ENCODE data around the gene HS6ST3.

The HS6ST3 gene

DNA sequence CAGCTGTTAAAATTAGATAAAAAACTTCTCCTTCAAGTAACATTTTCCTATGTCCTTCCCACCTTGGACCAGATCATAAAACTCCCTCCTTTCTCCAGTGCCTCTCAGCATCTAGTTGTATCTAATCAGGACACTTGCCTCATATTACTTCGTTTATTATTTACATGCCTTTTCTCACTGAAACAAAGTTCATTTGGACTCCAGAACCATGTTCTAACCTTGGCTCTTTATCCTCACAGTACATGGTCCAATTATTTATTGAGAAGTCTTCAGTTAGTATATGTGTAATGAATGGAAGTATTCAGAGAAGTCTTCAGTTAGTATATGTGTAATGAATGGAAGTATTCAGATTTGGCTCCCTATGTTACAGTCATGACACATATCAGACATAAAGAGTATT, 561.7 kb downstream of the HS6ST3 start:
- DNase-seq (ENCODE audit: low read depth, low spot score) = no peak

DNA sequence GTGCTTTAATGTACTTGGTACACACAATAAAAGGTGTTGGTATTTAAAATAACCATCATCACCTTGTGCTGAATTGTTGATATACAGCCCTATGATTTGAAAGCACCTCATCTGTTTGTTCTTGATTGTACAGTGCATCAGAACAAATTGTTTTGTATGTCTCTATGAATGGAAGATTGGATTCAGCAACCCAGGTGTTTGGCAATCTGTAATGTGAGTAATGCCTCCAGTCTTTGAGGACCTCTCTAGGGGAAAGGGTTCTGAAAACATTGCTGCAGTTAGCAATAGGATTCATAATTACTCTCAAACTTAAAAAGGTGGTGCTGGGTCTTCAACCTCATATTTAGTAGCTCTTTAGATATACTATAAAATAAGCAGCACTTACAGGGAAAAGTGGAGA, 562.6 kb downstream of the HS6ST3 start:
- DNase-seq (ENCODE audit: low read depth, low spot score) = no peak

DNA sequence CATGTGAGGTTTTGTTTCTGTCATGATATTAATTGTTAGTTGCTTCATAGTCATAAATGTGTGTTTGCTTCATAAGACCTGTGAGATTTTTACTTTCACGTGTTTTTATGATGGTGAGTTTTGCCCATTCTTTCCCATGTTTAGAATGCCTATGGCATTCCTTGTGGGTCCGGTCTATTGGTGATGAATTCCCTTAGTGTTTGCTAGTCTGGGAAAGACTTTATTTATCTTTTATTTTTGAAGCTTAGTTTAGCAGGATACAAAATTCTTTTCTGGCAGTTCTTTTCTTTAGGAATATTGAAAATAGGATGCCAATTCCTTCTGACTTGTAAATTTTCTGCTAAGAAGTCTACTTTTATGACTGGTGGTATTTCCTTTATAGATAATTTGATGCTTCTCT, 571.7 kb downstream of the HS6ST3 start:
- DNase-seq (ENCODE audit: low read depth, low spot score) = no peak

DNA sequence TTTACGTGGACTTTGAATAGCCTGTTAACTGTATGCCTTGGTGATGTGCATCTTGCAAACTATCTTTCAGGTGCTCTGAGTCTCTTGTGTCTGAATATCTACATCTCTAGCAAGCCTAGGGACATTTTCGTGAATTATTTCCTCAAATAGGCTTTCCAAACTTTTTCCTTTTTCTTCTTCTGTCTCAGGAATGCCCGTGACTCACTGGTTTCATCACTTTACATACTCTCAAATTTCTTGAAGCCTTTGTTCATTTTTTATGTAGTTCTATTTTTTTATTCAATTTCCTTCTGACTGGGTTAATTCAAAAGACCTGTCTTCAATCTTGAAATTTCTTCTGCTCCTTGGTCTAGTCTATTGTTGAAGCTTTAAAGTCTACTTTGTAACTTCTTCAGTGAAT, 572.1 kb downstream of the HS6ST3 start:
- DNase-seq (ENCODE audit: low read depth, low spot score) = no peak

DNA sequence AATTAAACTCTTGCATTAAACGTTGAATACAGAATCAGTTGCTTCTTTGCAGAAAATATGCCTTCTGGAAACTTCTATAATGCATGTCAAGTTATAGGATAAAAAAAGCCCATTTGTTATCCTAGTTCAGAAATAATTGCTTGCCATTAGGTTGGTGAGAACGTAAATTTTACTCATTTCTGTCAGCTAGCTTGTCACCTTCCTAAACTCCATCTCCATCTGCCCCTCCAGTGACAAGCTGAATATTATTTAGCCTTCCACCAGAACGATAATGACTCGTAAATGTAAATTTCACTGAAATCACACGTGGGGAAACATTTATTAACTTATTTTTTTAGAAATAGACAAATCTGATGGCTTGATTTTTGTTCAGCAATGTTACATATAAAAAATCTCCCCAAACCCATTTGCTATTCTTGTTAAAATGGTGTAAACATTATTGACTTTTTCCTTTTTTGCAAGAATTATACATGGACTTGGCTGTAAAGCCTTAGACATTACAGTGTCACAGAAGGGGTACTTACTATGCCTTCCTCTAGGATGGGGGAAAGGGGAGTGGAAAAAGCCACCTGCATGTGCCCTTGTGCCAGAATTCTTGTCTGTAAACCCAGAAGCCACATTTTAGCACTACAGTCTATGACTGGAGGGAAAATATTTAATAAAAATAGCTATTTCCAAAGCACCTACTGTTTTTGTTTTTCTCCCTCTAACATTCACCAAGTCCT, 577.5 kb downstream of the HS6ST3 start:
- no peak for DNase-seq (ENCODE audit: low read depth, low spot score)

DNA sequence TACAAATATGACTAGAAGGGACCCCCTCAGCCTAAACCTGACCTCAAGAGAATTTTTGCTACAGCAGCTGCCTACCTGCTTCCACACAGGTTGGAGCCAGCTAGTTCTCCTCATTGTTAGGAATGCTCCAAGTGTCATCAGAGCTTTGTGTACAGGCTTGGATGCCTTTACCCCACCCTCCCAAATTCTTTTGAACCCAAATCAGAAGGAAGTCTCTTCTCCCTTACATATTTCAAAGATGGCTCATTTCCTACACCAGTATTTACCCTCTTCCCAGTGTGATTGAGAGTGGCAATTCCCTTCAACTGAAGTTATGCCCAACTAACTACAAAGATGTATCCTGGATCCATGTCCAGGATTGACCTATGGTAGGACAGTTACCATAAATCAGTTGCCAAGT, 581.2 kb downstream of the HS6ST3 start:
- DNase-seq (ENCODE audit: low read depth, low spot score) = no peak

DNA sequence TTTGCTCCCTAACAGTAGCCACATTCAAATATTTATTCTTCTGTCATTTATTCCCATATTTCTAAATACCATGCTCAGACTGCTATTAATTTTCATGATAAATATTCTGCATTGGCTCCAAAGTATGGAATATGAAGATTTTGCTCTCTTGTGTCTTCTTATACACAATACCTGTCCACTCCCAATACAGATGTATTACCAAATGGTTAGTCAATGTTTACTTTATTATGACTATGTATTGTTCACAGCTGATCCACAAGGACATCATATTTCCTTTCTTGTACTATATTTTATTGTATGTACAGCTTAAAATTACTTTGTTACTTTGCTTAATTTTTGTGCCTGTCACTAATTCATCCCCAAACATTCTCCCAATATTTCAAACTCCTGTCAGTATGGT, 582.1 kb downstream of the HS6ST3 start:
- DNase-seq (ENCODE audit: low read depth, low spot score) = no peak

DNA sequence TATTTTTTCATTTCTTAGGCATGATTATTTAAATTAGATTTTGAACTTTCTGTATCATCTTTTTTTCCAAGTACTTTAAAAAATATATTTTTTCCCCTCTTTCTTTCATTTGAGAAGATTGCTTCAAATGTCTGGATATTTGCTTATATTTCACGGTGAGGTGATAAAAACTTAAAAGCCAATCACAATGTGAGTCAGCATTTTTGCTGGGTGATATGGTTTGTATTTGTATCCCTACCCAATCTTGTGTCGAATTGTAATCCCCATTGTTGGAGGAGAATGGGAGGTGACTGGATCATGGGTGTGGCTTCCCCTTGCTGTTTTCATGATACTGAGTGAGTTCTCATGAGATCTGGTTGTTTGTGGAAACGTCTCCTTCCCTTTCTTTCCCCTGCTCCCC, 583.9 kb downstream of the HS6ST3 start:
- DNase-seq (ENCODE audit: low read depth, low spot score) = no peak

DNA sequence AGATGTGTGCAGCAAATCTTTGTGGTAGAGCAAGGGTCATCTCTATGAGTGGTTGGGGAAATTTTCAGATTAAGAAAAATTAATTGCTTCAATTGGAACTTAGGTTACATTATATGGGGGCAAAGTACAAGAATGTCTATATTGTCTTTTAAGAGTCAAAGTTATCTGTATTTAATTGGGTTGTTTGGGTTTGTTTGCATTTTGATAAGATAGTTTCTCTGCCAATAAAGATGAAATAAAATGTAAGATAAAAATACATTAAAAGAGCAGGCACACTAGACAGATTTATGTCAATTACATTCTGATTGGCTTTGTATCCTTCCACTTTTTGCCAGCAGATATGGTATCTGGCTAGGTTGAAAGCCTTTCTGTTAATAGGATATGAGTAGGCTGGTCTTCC, 587.1 kb downstream of the HS6ST3 start:
- DNase-seq (ENCODE audit: low read depth, low spot score) = no peak

DNA sequence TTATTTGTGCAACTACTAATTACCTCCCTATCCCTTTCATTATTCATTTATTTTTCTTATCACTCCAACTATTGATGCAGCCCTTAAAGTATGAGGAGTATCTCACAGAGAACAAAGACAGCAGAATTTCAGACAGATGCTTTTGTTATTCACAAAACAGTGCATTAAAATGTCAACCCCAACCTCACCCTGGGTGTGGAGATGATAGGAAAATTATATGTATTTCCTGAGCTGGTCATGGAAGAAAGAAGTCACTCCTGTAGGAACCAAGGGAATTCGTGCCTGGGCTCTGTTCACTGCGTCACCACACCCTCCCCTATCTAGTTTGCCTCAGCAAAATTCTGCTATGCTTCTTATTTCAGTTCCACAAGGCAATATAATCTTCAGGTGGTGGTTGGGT, 588.9 kb downstream of the HS6ST3 start:
- no peak for DNase-seq (ENCODE audit: low read depth, low spot score)

DNA sequence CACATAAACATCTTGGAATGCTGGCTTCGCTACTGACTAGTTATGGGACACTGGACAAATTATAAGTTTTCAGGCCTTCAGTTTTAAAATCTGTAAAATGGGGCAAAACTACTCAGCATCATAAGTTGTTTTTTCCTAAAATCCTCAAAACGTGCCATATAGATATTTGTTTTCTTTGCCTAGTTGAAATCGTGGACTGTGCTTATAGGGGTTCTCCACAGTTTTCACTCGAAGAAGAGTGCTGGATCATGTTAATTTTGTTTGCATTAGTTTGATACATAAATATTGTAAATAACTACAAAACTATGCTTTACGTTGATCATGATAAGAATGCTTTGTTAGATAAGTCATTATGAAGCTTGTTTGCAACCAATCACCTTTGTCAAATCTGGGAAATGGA, 591.0 kb downstream of the HS6ST3 start:
- DNase-seq (ENCODE audit: low read depth, low spot score) = no peak

DNA sequence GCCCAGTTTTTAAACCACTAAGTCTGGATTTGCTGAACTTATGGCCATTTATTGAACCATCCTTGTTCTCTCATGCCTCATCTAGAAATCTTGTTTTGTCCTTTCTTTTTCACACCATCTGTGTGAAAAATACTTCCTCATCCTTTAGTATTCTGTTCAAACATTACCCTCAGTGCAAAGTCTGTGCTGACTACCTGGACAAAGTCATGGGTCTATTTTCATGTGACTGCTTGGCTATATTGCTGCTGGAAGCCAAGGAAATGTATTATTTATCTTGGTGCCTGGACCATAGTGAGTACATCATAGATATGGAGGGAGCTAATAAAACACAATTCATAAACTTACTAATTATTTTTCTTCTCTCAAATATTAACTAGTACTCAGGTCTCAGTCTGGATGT, 591.9 kb downstream of the HS6ST3 start:
- DNase-seq (ENCODE audit: low read depth, low spot score) = no peak

DNA sequence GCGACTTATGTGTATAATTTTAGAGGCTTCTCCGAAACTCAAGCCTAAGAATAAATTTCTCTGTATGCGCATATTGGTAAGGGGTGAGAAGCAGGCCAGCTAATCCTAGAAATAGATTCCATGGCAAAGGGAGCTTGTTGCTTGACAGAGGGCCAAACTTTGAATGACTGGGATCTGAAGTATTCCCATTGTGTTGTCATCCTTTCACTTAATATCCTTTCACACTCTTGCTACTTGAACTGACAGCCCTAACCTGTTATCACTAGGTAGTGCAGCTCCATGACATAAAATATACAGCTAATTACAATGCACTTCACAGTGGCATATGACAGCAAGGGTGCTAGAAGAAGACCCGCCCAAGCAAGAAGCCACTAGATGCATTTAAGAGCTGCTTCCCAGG, 594.6 kb downstream of the HS6ST3 start:
- DNase-seq (ENCODE audit: low read depth, low spot score) = no peak

DNA sequence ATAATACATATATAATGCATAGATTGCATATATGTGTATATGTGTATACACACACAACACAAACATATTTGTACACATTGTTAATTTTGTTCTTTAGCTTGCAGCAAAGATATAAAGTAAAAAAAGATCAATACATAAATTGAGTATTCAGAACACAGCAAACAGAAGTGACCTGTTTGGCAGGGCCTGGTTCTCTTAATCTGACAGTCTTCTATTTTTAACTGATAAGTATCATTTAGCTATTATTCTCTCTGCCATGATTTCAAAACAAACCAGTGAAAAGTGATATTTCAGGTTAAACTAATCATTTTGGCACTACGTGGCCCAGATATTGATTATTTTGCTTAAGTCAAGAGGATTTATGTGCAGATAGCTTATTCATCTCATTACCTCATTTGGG, 595.0 kb downstream of the HS6ST3 start:
- DNase-seq (ENCODE audit: low read depth, low spot score) = no peak

DNA sequence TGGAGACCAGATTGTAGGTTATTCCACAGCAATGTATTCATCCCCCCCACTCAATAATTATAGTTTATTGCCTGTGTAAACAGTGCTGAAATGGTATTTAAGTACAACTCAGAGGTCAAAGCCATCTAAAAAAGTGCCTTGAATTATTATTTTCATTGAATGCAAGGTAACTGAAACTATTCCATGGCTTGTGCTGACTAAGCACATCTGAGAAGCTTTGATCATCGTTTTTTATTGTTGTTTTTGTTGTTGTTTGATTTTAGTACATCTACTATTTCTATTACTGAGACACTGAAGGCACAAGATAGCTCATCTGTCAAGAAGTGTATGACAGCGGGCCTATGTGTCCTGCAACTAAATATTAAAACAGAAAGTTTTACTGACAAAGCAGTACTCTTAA, 596.4 kb downstream of the HS6ST3 start:
- DNase-seq (ENCODE audit: low read depth, low spot score) = no peak

DNA sequence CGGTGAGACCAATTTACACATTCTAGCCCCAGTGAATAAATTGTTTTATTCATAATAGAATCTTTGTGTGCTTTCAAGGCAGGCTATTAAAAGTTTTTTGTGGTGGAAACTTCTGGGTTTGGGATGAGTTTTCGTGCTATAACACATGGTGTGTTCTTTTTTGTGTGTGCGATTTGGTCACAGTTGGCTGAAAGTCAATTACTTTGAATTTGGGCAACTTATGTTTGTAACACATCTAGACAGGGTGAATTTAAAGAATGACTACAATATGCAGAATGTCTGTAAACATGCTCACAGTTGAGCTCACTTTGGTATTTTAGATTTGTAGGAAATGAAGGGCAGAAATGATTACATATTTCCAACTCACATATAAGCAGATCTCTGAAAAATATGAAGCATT, 597.3 kb downstream of the HS6ST3 start:
- DNase-seq (ENCODE audit: low read depth, low spot score) = no peak

DNA sequence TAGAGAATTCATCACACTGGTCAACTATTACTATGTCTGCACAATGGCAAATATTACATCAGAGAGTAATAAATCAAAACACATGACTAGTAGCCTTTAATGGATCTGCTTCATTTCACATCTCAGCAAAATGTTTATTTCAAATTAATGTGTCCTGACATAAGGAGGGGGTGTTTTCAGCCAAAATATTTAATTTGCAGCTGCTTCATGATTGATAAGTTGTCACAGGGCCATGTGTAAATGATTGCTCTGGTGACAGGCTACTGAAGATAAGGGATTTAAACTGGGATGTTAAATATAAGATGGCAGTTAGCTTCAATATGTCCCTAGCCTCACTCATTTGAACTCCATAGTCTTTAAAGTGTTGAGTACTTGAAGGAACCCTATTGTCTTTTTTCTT, 601.1 kb downstream of the HS6ST3 start:
- DNase-seq (ENCODE audit: low read depth, low spot score) = no peak

DNA sequence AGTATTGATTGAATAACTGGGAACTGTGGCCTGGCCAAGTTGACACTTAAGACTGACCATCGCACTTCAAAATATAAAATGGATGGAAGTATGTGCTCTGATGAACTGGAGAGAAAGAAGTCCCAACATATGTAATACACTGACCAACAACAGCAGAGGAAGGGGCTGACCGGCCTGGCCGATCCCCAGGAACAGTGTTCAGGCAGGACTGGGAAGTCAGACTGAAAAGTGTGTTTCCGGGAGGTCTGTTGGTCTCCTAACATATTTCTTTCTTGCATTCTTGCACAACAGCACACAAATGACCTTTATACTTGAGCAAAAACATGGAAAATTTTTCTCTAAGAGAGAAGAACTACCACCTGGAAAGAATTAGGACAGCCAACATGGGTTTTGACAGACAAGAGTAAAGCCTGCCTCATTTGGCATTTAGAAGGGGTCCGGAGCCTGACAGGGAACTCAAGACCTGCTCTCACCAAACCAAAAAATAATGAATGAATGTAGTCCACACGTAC, 606.5 kb downstream of the HS6ST3 start:
- DNase-seq (ENCODE audit: low read depth, low spot score) = no peak

DNA sequence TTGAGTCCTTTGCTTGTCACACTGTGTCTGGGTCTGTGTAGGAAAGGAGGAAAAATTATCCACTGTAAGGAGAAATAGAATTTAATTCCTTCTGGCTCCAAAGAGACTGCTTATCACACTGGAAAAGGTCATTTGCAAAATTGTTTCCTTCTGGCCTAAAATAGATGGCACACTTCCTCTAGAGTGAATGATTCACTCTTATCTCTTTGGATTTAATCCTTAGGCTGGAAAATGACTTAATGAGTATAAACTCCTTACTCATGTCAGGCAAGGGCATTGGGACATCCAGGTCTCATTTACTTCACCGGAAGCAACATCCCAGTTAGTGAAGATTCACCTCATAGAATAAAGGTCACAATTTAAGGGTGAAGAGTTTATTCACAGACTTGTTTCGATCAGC, 610.8 kb downstream of the HS6ST3 start:
- no peak for DNase-seq (ENCODE audit: low read depth, low spot score)

DNA sequence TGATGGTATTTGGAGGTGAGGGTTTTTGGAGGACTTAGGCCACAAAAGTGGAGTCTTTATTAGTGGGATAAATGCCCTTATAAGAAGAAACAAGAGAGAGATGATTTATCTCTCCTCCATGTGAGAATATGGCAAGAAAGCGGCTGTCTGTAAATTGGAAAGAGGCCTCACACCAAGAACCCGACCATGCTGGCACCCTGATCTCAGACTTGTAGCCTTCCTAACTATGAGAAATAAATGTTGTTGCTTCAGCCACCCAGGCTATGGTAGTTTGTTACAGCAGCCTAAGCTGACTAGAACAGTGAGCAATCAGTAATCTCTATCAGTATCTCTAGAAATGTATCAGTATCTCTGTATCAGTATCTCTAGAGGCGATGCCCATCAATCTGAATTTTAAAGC, 617.2 kb downstream of the HS6ST3 start:
- no peak for DNase-seq (ENCODE audit: low read depth, low spot score)

DNA sequence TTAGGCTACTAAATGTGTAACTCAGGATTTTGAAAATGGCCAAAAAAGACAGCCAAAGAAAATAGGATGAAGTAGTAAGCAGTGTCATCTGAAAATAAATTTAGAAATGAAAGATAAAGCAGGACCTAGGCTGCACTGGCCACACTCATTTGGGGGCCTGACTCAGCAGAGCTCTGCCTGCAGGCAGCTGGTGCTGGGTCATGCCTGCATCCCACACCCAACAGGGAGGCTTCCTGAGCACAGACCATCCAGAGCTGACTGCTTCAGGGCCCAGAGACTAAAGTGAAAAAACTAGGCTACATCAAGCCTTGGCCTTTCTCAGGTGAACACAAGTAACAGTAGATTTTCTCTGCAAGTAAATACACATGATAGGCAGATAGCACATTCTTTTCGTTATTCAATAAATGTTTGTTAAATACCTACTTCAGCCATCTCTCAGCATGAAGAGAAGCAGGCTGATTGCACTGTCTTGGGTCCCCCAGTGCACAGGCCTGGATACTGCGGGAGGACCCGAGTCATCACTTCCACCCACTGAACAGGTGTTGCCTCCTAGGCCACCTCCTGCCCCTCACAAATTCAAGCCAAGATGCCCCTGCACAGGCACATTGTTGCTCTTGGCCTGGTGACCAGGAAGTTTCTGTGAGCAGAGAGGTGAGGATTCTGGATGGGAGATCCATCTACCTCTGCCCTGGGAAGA, 620.4 kb downstream of the HS6ST3 start:
- no peak for DNase-seq (ENCODE audit: low read depth, low spot score)

DNA sequence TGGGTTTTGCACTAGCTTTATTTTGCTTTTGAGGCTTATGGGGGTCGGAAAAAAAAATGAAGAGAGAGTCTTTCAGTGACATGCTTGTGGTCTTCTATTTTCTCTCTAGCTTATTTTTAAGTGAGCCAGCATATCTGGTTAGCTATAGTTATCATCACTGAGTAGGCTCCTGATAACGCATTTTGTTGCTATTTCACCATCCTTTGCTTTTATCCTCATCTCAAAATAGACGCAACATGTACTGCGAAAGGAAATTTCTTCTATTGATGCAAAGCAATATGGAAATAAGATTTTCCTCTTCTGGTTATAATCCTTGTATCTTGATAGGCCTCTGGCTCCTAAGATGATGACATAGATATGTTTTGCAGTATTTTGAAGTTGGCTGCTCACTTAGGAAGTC, 630.5 kb downstream of the HS6ST3 start:
- no peak for DNase-seq (ENCODE audit: low read depth, low spot score)

DNA sequence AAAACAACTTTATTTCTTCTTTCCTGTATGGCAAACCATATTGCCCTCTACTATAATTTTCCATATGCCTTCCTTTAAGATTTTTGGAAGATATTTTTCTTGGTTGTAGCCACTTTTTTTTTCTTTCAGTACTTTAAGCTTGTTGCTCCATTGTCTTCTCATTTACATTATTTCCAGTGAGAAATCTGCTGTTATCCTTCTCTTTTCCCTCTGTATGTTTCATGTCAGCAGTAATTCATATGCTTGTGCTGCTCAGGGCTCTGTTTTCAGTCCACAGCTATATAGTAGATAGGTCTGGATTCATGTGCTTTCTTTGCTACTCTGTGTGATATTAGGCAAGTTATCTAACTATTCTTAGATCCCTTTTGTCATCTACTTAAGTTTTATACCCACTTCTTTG, 636.7 kb downstream of the HS6ST3 start:
- no peak for DNase-seq (ENCODE audit: low read depth, low spot score)
